Myocyte (in vitro differentiated cells): ENCODE data around the gene MMGT1. TPM values are rescaled to one million over a fixed set of nuclear protein-coding genes. Genes with fewer than 3 reads are reported as not detected.
"Not testable (repeated sequence)": the region's sequence is repeated elsewhere in the genome, so short reads cannot be mapped to it uniquely, and the experiment has no call there.

Experiments
- DNase-seq: peaks from one replicate; pipeline ENCODE4 v3.0.0-alpha.2; 2012; ENCODE audit warnings: low read depth
- total RNA-seq: library from RNA; depleted of rRNA; stranded (reverse); fragments of >200 nt; gene quantifications from 2 replicates; pipeline ENCODE4 v1.2.3, GENCODE V29; 2014

MMGT1 gene
- total RNA-seq, 1 donor from 2014 or later: 26.7 TPM

GRCh38 chrX:135927897-135928296, 45.9 kb downstream of the MMGT1 start:
- no peak for DNase-seq

GRCh38 chrX:135923353-135923752, 50.4 kb downstream of the MMGT1 start:
- DNase-seq: no peak

- DNase-seq: not testable (repeated sequence)
These were observed 53.3 kb downstream of the MMGT1 start for GRCh38 chrX:135920516-135920915.

DNA sequence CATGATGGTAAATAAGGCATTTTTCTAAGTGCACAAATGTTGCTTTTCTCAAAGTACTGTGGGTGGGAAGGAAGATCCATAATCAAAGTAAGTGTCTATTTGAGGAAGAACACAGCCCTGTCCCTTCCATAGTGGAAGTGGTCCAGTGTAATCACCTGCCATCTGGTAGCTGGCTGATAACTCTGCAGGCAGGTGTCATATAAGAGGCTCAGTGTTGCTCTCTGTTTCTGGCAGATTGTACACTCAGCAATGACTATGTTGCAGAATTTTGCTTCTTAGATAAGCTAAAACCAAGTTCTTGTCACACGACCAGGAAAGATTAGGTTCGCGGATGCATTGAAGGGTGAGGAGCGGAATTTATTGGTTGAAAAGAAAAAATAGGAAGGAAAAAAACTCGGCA, 59.4 kb downstream of the MMGT1 start:
- no peak for DNase-seq

Other genes starting within 250 kb of the MMGT1 start
- gene CT45A3, start 205.8 kb downstream of the MMGT1 start, total RNA-seq: not detected in 2 replicates
- gene CT45A5, start 188.5 kb downstream of the MMGT1 start, total RNA-seq: not detected in 2 replicates
- gene CT45A6, start 171.2 kb downstream of the MMGT1 start, total RNA-seq: not detected in 2 replicates
- not detected in 2 replicates for gene CT45A2, start 154.0 kb downstream of the MMGT1 start, total RNA-seq
- gene CT45A7, start 136.7 kb downstream of the MMGT1 start, total RNA-seq: not detected in 2 replicates
- not detected in 2 replicates for gene CT45A8, start 119.5 kb downstream of the MMGT1 start, total RNA-seq
- gene CT45A9, start 102.2 kb downstream of the MMGT1 start, total RNA-seq: not detected in 2 replicates
- gene CT45A10, start 80.5 kb downstream of the MMGT1 start, total RNA-seq: not detected in 2 replicates
- not detected in 2 replicates for gene SAGE1, start 80.3 kb downstream of the MMGT1 start, total RNA-seq
- 14.9 and 20.1 TPM in 2 replicates for gene SLC9A6, start 11.4 kb upstream of the MMGT1 start, total RNA-seq
- 501 and 805 TPM in 2 replicates for gene FHL1, start 173.5 kb upstream of the MMGT1 start, total RNA-seq